Raji (cell line): ENCODE results near the gene FAM180A.

ENCODE experiments used
- POLR2A ChIP-seq: IDR thresholded peaks from 2 replicates; pipeline ENCODE4 v1.6.1; 2011; ENCODE audit warnings: low read depth, low read length, control low read depth; ENCODE audit not compliant: insufficient read depth

Gene FAM180A

DNA sequence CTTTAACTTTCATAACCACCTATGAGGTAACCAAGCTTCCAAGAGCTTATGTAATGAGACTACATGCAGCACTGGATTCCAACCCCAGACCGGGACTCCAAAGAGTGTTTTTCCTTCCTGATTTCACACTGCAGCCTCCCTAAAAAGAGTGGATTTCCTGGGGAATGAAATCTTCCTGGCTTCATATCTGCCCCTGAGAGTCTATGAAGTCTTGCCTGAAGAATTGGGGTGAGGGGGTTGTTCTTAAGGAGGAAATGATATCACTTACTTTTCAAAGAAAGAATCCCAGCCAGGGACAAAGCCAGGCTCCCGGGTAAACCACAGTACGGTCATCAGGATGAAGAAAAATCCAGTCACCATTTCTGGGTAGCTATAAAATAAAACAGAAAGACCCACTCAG, 56.6 kb downstream of the FAM180A start:
- TF ChIP-seq POLR2A, result no peak

DNA sequence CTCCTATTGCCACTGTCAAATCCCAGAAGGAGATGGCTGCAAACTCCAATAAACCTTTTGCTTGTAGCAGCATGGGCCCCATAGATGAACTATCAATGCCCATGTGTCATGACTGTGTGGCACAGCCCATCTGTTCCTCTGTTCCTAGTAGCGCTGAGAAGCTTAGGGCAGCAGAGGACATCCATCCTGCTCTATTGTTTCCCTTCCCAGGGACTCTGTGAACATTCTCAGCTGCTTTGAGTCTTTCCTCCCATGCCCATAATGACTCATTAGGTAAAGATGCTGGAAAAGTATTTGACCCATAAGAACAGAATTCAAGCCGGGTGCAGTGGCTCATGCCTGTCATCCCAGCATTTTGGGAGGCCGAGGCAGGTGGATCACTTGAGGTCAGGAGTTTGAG, 58.0 kb downstream of the FAM180A start:
- TF ChIP-seq POLR2A, result no peak

- no peak for TF ChIP-seq POLR2A
These were observed 61.1 kb downstream of the FAM180A start for GRCh38 chr7:135687466-135687865.

- no peak for TF ChIP-seq POLR2A
These were observed 63.1 kb downstream of the FAM180A start for GRCh38 chr7:135685306-135686084.

DNA sequence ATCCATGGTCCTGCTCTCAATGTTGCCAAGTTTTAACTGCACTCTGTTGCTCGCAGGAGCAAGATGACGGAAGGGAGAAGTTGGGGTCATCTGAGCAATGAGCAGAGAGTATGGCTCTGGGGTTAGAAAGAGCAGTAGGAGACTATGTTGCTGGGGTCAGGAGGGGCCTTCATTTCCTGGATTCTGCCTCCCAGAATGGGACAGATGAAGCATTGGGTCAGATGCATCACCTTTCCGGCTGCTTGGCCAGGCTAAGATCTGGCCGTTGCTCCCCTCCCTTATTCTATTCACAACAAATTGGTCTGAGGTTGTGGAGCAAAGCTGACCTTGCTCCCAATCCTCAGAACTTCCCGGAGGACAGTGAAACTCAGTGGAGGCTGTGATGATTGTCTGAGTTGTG, 63.9 kb downstream of the FAM180A start:
- TF ChIP-seq POLR2A, result no peak

- TF ChIP-seq POLR2A, result no peak
These were observed 64.5 kb downstream of the FAM180A start for GRCh38 chr7:135684136-135684535.

DNA sequence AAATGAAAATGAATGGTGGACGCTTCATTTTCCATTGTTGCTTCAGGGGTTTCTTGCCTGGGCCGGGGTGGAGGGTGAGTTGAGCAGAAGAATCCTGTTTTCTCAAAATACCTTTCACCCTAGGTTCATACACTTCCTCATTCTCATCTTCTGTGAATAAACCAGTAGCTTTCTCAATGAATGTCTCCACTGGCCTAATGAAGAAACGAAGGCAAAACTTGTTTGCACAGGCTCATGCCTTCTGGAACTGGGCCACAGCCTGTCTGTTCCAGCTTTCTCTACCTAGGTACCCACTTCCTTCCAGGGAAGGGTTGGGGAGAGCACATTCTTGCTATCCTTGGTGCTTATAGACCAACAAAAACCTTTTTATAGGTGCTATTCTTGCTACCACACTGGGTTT, 65.0 kb downstream of the FAM180A start:
- TF ChIP-seq POLR2A, result no peak

DNA sequence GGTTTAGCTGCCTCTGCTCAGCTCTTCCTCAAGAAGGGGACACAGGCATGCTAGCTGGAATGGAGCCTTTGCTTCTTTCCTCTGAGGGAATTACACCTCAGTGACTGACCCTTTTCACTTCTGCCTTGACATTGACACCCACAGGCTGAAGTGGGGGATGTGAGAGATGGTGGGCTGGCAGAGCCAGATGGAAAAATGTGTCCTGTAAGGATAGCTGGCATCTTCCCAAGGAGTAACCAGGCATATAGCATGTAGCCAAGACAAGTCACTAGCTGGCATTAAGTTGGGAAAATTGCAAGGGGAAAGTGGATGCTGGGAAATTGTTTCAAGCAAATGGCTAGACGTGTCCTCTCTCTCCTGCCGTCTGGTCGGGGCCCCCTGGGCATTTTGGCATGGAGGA, 66.4 kb downstream of the FAM180A start:
- TF ChIP-seq POLR2A, result no peak

DNA sequence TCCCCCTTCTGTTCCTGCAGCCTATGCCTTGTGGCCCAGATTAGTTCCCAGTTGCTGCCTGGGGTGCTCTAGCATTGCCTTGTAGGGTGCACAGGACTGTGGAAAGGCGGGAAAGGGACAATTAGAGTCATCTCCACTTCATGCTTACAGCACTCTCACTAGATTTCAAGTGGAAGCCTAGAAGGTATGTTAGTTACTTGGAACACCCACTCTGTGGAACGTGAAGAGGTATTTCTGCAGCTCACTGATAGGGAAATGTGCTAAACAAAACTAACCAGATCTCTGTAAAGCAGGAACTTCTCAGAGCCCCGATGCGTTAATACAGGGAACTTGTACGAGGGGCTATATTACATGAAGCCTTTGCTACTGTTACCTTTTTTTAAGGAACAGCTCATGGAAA, 66.9 kb downstream of the FAM180A start:
- no peak for TF ChIP-seq POLR2A
